ENCODE results near the gene NFATC1. TPM values are rescaled to one million over a fixed set of nuclear protein-coding genes. Genes with fewer than 3 reads are reported as not detected.

NFATC1 gene
- total RNA-seq, 3 donors from 2014 or later: 10.9 to 18.0 (median 12.9) TPM

DNA sequence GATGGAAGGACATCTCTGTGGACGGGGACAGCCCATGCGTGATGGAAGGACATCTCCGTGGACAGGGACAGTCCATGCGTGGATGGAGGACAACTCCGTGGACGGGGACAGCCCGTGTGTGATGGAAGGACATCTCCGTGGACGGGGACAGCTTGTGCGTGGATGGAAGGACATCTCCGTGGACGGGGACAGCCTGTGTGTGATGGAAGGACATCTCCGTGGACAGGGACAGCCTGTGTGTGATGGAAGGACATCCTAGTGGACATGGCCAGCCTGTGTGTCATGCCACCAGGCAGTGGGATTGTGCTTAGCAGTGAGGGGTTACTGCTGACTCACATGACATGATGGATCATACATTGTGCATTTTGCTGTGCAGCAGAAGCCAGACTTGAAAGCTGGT lies 30.0 kb upstream of the NFATC1 start:
- no peaks in the 10 kb centered on the region for H3K9me3 ChIP-seq
- no peak overlapping the region for H3K27ac ChIP-seq
- intact Hi-C loops (cut with DNase I; ENCODE audit: low total_unique reads): no loop called here
- H3K27me3 ChIP-seq: no peaks in the 10 kb centered on the region
- no peaks in the 10 kb centered on the region for H3K4me1 ChIP-seq
- no peaks in the 10 kb centered on the region for H3K36me3 ChIP-seq
- H3K4me3 ChIP-seq: no peak overlapping the region
- TF ChIP-seq, protein P1, sequence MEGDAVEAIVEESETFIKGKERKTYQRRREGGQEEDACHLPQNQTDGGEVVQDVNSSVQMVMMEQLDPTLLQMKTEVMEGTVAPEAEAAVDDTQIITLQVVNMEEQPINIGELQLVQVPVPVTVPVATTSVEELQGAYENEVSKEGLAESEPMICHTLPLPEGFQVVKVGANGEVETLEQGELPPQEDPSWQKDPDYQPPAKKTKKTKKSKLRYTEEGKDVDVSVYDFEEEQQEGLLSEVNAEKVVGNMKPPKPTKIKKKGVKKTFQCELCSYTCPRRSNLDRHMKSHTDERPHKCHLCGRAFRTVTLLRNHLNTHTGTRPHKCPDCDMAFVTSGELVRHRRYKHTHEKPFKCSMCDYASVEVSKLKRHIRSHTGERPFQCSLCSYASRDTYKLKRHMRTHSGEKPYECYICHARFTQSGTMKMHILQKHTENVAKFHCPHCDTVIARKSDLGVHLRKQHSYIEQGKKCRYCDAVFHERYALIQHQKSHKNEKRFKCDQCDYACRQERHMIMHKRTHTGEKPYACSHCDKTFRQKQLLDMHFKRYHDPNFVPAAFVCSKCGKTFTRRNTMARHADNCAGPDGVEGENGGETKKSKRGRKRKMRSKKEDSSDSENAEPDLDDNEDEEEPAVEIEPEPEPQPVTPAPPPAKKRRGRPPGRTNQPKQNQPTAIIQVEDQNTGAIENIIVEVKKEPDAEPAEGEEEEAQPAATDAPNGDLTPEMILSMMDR (IDR thresholded peaks at IDR 0.05): no peak
- TF ChIP-seq POLR2A (IDR thresholded peaks at IDR 0.05) (no peak), POLR2AphosphoS5 (IDR thresholded peaks at IDR 0.05) (no peak)
- no peak for DNase-seq (ENCODE audit: low spot score in 2 of 2)

DNA sequence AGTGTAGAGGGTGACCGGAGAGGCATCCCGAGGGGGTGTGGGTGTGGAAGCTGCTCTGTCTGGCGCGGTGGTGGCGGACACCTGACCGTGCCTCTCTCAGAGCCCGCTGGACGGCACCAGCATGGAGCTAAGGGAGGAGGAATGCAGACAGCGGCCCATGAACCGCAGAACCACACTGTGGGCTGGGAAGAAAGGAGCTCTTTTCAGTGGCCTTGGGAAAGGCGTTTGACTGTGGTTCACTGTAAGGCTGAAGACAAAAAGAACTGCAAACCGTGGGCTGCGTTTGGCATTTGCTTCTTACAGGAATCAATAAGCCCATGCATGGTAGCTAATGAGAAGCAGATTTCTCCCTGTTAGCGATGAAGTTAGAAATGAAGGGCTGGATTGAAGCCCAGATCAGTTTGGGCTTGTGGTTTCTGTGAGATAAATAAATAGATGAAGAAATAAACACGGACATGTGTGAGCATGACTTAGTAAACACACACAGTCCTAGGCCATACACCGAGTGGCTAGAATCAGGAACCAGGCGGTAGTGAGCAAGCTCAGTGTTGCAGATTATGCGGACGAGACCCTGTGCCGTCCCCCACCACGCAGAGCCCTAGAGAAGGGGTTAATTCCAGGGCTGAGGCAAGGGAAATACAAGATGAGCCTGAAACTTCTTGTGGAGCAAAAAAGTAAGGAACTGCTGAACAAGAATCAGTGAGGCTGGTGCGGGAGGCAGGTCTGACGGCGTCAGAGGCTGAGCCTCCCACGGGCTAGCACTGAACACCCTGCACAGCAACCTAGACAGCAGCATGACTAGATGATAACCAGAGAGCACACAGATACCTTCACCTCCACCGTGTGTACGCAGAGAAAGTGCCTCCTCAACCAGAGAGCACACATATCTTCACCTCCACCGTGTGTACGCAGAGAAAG lies 29.3 kb upstream of the NFATC1 start:
- Histone ChIP-seq H3K27me3 (no peaks in the 10 kb centered on the region), H3K4me1 (no peaks in the 10 kb centered on the region), H3K27ac (no peak overlapping the region), H3K9me3 (no peaks in the 10 kb centered on the region), H3K4me3 (no peak overlapping the region), H3K36me3 (no peaks in the 10 kb centered on the region)
- intact Hi-C loops (cut with DNase I; ENCODE audit: low total_unique reads): no loop called here
- TF ChIP-seq, protein P1 (IDR thresholded peaks at IDR 0.05): no peak
- TF ChIP-seq POLR2A (IDR thresholded peaks at IDR 0.05) (no peak), POLR2AphosphoS5 (IDR thresholded peaks at IDR 0.05) (no peak)
- no peak for DNase-seq (ENCODE audit: low spot score in 2 of 2)

DNA sequence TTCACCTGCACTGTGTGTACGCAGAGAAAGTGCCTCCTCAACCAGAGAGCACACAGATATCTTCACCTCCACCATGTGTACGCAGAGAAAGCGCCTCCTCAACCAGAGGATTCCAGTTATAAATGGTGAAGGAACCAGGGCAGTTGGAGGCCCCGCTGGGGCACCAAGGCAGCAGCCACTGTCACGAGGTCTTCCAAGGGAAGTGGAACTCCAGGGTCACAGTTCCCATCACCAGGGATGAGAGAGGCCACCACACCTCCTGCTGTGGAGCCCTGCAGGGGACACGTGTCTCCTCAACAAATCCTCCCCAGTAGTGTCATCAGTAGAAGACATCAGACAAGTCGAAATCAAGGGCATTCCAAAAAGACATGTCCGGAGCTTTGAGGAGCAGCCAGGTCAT lies 28.2 kb upstream of the NFATC1 start:
- intact Hi-C loops (cut with DNase I; ENCODE audit: low total_unique reads): no loop called here
- H3K9me3 ChIP-seq: no peaks in the 10 kb centered on the region
- no peaks in the 10 kb centered on the region for H3K4me1 ChIP-seq
- no peaks in the 10 kb centered on the region for H3K27me3 ChIP-seq
- no peaks in the 10 kb centered on the region for H3K36me3 ChIP-seq
- DNase-seq (ENCODE audit: low spot score in 2 of 2): no peak
- TF ChIP-seq, protein P1 (IDR thresholded peaks at IDR 0.05): no peak
- no peak for TF ChIP-seq POLR2A (IDR thresholded peaks at IDR 0.05)
- no peak for TF ChIP-seq POLR2AphosphoS5 (IDR thresholded peaks at IDR 0.05)
- no peak overlapping the region for H3K4me3 ChIP-seq
- H3K27ac ChIP-seq: no peak overlapping the region

DNA sequence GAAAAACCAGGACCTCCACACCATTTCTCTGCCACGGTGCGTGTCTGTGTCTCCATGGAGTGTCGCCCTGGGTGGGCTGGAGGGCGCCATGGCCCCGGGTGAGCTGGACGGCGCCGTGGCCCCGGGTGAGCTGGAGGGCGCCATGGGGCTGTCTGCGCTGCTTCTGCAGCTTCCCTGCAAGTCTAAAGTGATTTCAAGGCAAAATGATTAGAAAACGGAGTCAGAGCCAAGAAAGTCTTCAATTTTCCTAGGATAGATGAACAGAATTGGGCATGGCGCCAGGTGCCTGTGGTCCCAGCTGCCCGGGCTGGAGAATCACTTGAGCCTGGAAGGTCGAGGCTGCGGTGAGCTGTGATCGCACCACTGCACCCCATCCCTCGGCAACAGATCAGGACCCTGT lies 27.7 kb upstream of the NFATC1 start:
- DNase-seq (ENCODE audit: low spot score in 2 of 2): no peak
- Histone ChIP-seq H3K27ac (no peak overlapping the region), H3K4me3 (no peak overlapping the region), H3K9me3 (no peaks in the 10 kb centered on the region), H3K4me1 (no peaks in the 10 kb centered on the region), H3K36me3 (no peaks in the 10 kb centered on the region), H3K27me3 (no peaks in the 10 kb centered on the region)
- intact Hi-C loops (cut with DNase I; ENCODE audit: low total_unique reads): no loop called here
- TF ChIP-seq POLR2A (IDR thresholded peaks at IDR 0.05) (no peak), POLR2AphosphoS5 (IDR thresholded peaks at IDR 0.05) (no peak)
- TF ChIP-seq, protein P1 (IDR thresholded peaks at IDR 0.05): no peak

DNA sequence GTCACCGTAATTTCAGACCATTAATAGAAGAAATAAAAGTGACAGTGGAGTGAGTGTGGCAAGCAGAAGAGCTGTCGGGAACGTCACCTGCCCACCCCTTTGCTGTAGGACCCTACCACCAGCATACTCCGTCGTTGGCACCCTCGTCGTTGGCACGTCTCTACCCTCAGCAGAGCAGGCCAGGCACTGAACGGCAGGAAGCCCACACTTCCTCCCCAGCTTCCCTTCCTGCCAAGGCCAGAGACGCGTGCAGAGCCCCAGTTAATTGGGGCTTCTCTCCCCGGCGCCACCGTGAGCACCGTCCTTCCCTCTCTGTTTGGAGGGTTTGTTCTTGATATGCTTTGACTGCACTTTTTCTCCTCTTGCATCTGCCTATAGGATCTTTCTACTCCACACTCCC lies 27.0 kb upstream of the NFATC1 start:
- intact Hi-C loops (cut with DNase I; ENCODE audit: low total_unique reads): no loop called here
- no peaks in the 10 kb centered on the region for H3K4me1 ChIP-seq
- no peaks in the 10 kb centered on the region for H3K36me3 ChIP-seq
- DNase-seq (ENCODE audit: low spot score in 2 of 2): no peak
- no peaks in the 10 kb centered on the region for H3K27me3 ChIP-seq
- no peaks in the 10 kb centered on the region for H3K9me3 ChIP-seq
- H3K27ac ChIP-seq: no peak overlapping the region
- H3K4me3 ChIP-seq: no peak overlapping the region
- TF ChIP-seq POLR2AphosphoS5 (IDR thresholded peaks at IDR 0.05) (no peak), POLR2A (IDR thresholded peaks at IDR 0.05) (no peak)
- TF ChIP-seq, protein P1 (IDR thresholded peaks at IDR 0.05): no peak
